GM12875 (cell line): Measurements from ENCODE around the gene ABHD6.
"Not testable (repeated sequence)": the region's sequence is repeated elsewhere in the genome, so short reads cannot be mapped to it uniquely, and the experiment has no call there.

Experiments used
- H3K4me3 ChIP-seq: one replicate; pipeline ENCODE4 v1.5.1; 2011; ENCODE audit warnings: low read depth, low read length, control low read depth
- TF ChIP-seq, protein P1 (sequence below): IDR thresholded peaks from 2 replicates; pipeline ENCODE4 v1.5.1; 2011; ENCODE audit warnings: low read depth, mild to moderate bottlenecking, control low read depth, inconsistent platforms, low read length, moderate library complexity, borderline replicate concordance; ENCODE audit not compliant: insufficient read depth

ABHD6 gene

DNA sequence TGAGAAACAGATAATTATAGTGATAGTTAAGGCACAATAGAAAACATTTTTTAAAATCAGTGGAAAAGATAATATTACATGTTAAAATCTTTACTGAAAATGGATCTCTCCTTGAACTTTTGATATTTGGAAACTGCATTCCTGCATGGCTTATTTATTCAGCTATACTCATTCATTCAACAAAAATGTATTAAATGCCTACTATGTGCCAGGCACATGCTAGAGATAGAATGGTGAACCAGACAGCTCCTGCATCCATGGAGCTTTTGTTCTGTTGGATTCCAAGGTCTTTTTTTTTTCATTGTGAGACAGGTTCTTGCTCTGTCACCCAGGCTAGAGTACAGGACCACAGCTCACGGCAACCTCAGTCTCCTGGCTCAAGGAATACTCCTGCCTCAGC, 99.6 kb downstream of the ABHD6 start:
- TF ChIP-seq, protein P1, sequence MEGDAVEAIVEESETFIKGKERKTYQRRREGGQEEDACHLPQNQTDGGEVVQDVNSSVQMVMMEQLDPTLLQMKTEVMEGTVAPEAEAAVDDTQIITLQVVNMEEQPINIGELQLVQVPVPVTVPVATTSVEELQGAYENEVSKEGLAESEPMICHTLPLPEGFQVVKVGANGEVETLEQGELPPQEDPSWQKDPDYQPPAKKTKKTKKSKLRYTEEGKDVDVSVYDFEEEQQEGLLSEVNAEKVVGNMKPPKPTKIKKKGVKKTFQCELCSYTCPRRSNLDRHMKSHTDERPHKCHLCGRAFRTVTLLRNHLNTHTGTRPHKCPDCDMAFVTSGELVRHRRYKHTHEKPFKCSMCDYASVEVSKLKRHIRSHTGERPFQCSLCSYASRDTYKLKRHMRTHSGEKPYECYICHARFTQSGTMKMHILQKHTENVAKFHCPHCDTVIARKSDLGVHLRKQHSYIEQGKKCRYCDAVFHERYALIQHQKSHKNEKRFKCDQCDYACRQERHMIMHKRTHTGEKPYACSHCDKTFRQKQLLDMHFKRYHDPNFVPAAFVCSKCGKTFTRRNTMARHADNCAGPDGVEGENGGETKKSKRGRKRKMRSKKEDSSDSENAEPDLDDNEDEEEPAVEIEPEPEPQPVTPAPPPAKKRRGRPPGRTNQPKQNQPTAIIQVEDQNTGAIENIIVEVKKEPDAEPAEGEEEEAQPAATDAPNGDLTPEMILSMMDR, result no peak
- H3K4me3 ChIP-seq, result no peak overlapping the region

DNA sequence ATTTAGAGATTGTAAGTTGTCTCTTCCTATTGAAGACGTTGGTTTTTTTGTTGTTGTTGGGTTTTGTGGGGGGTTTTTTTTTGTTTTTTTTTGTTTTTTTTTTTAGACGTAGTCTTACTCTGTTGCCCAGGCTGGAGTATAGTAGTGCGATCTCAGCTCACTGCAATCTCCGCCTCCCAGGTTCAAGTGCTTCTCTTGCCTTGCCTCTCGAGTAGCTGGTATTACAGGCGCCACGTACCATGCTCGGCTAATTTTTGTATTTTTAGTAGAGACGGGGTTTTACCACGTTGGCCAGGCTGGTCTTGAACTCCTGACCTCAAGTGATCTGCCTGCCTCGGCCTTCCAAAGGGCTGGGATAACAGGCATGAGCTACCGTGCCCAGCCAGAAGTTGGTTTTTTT, 101.6 kb downstream of the ABHD6 start:
- not testable (repeated sequence) for H3K4me3 ChIP-seq

DNA sequence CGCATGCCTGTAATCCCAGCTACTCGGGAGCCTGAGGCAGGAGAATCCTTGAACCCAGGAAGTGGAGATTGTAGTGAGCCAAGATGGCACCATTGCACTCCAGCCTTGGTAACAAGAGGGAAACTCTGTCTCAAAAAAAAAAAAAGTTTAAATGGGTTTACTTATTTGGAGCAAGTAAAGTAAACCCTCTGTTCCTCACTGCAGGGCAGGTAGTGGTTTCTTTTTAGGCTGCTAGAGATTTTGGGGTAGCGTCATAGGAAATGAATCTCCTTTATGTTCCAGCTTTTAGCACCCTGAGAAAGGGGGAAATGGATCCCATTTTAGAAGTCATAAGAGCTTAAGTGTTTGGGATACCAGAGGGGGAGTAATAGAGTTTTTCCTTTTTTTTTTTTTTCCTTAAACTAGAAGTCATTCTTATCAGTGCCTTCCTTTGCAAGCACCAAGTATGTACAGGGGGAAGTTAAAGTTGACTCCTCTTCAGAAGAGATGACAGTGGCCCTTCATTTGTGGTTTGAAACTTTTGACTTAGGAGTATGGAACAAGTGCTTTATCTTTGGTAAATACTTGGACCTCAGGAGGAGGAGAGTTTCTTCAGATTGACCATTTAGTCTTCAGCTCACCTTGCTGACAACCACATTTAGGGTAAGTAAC, 103.1 kb downstream of the ABHD6 start:
- TF ChIP-seq, protein P1, result no peak
- no peak overlapping the region for H3K4me3 ChIP-seq

DNA sequence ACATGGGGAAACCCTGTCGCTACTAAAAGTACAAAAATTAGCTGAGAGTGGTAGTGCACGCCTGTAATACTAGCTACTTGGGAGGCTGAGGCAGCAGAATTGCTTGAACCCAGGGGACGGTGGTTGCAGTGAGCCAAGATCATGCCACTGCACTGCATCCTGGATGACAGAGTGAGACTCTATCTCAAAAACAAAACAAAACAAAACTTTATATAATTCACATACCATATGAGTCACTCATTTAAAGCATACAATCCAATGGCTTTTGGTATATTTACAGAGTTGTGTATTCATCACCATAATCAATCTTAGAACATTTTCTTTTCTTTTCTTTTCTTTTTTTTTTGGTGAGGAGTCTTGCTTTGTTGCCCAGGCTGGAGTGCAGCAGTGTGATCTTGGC, 103.8 kb downstream of the ABHD6 start:
- TF ChIP-seq, protein P1, result no peak
- H3K4me3 ChIP-seq, result no peak overlapping the region

- H3K4me3 ChIP-seq, result no peak overlapping the region
- TF ChIP-seq, protein P1, result no peak
These were observed 105.1 kb downstream of the ABHD6 start for GRCh38 chr3:58342676-58343075.
